ENCODE measurements around the gene BCL7A.

DNA sequence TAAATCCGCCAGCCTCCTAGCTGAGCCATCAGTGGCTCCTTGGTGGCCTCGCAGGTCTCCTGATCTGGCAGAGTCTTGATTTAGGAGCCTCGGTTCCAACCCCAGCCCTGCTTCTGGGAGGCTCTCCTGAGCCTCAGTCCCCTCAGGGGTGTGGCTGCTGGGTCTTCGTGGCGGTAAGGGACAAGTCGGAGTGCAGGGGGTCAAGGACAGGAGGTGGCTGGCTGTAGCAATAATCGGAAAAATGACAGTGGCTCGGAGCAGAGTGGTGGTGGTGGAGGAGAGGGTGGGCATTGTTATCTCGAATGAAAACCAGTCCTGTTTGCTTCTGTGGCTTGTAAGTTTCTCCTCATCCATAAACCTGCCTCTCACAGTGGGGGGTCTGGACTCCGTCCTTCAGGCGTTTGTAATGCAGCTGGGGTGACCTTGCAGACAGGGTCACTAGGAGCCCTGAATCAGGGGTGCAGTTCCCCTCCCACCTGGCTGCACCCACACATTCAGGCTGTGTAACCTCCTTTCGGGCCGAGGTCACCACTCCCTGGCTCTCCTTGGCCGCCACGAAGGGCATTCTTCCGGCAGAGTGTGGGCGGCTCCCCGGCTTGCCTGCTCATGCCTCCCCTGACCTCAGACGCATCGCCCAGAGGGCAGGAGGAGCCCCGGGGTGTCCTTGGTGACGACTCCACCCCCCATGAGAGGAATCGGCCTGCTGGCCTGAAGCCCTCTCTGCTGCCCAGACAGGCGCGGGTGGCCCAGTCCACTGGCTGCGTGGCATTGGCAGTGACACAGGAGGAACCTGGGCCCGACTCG, 8.1 kb downstream of the BCL7A start:
- TF ChIP-seq, protein P1, sequence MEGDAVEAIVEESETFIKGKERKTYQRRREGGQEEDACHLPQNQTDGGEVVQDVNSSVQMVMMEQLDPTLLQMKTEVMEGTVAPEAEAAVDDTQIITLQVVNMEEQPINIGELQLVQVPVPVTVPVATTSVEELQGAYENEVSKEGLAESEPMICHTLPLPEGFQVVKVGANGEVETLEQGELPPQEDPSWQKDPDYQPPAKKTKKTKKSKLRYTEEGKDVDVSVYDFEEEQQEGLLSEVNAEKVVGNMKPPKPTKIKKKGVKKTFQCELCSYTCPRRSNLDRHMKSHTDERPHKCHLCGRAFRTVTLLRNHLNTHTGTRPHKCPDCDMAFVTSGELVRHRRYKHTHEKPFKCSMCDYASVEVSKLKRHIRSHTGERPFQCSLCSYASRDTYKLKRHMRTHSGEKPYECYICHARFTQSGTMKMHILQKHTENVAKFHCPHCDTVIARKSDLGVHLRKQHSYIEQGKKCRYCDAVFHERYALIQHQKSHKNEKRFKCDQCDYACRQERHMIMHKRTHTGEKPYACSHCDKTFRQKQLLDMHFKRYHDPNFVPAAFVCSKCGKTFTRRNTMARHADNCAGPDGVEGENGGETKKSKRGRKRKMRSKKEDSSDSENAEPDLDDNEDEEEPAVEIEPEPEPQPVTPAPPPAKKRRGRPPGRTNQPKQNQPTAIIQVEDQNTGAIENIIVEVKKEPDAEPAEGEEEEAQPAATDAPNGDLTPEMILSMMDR (IDR thresholded peaks at IDR 0.05), result no peak
- TF ChIP-seq EP300 (IDR thresholded peaks at IDR 0.05) (no peak), POLR2AphosphoS5 (IDR thresholded peaks at IDR 0.05) (no peak), POLR2A (IDR thresholded peaks at IDR 0.05) (no peak)

Measured in gastroesophageal sphincter (tissue), 3 donors.